Measurements from ENCODE around the gene VPS37C. TPM values are rescaled to one million over a fixed set of nuclear protein-coding genes. Genes with fewer than 3 reads are reported as not detected.

VPS37C gene
- total and polyA plus RNA-seq, 9 of the 15 experiments (the other 6 are each of a cell fraction or from before 2014, with no cell fraction given): 0.62 to 29.8 (median 11.5) TPM

GRCh38 chr11:61092908-61093763 lies 68.1 kb downstream of the VPS37C start:
- Histone ChIP-seq H3K79me2 (ENCODE audit: control insufficient read depth, insufficient read depth, low read length) (no peaks in the 10 kb centered on the region), H3K27me3 (ENCODE audit: control insufficient read depth in 2 of 2, insufficient read depth in 2 of 2, low read length in 2 of 2) (peaks cover 2 to 6% of the 10 kb centered on the region in 2 experiments; a peak in 2 of 5 replicates), H2AFZ (ENCODE audit: low read depth, low read length) (no peak overlapping the region), H3K4me1 (replicated peaks in 1 of 2; ENCODE audit: control insufficient read depth in 2 of 2, insufficient read depth in 2 of 2, low read length in 2 of 2) (peaks cover 5 to 13% of the 10 kb centered on the region in 2 experiments; a peak in 4 of 5 replicates), H3K27ac (ENCODE audit: extremely low read depth, low read depth, low read length) (no peak overlapping the region), H3K9me1 (ENCODE audit: control insufficient read depth, insufficient read depth, low read length) (no peaks in the 10 kb centered on the region), H3K4me3 (no peak overlapping the region), H3K36me3 (ENCODE audit: control insufficient read depth, insufficient read depth, low read length) (no peaks in the 10 kb centered on the region), H3K9me3 (replicated peaks; ENCODE audit: control insufficient read depth, insufficient read depth, low read depth, low read length) (no peaks in the 10 kb centered on the region), H3K4me2 (ENCODE audit: insufficient read depth, low read length) (no peak overlapping the region), H4K20me1 (replicated peaks; ENCODE audit: control insufficient read depth, insufficient read depth, low read length) (no peaks in the 10 kb centered on the region; the same call in 1 of the 2 replicates), H3K9ac (ENCODE audit: insufficient read depth in 1 of 2, low read depth in 2 of 2, low read length in 2 of 2) (no peak overlapping the region)
- TF ChIP-seq RBM25 (IDR thresholded peaks at IDR 0.05; ENCODE audit: low read depth, low read length, severe bottlenecking): peak; percentile 53
- TF ChIP-seq ESRRA (IDR thresholded peaks at IDR 0.05; ENCODE audit: borderline replicate concordance, low read depth): no peak
- ATAC-seq (no peak), FAIRE-seq (no peak), DNase-seq (ENCODE audit: extremely low read depth in 1 of 4, low spot score in 3 of 4) (no peak)
- CTCF ChIA-PET (ENCODE audit: low intra/inter-chr PET ratio): no interaction called here
- no TSS peak for BruUV-seq (replicated peaks)
- POLR2A ChIA-PET: no interaction called here
- intact Hi-C loops (cut with micrococcal nuclease): no loop called here
- in situ Hi-C loops (cut with MboI): no loop called here
- 14% methylated on average over 13 of the region's 13 CpGs for WGBS (ENCODE audit: insufficient coverage, low coverage, missing lambda C conversion rate)

- FAIRE-seq (no peak), DNase-seq (ENCODE audit: extremely low read depth in 1 of 4, low spot score in 3 of 4) (no peak), ATAC-seq (no peak)
- peaks cover 2 to 6% of the 10 kb centered on the region in 2 experiments; a peak in 2 of 5 replicates for H3K27me3 ChIP-seq (ENCODE audit: control insufficient read depth in 2 of 2, insufficient read depth in 2 of 2, low read length in 2 of 2)
- POLR2A ChIA-PET: no interaction called here
- WGBS (ENCODE audit: insufficient coverage, low coverage, missing lambda C conversion rate): 41% methylated on average over 8 of the region's 10 CpGs
- H3K79me2 ChIP-seq (ENCODE audit: control insufficient read depth, insufficient read depth, low read length): no peaks in the 10 kb centered on the region
- H3K4me1 ChIP-seq (replicated peaks in 1 of 2; ENCODE audit: control insufficient read depth in 2 of 2, insufficient read depth in 2 of 2, low read length in 2 of 2): peaks cover 5 to 13% of the 10 kb centered on the region in 2 experiments; a peak in 4 of 5 replicates
- in situ Hi-C loops (cut with MboI) (no loop called here), intact Hi-C loops (cut with micrococcal nuclease) (no loop called here)
- no peak for TF ChIP-seq ZEB2 (IDR thresholded peaks at IDR 0.05)
- no peak for TF ChIP-seq SNAPC5 (CRISPR knock-in tag; IDR thresholded peaks at IDR 0.05)
- no peak for TF ChIP-seq THRAP3 (IDR thresholded peaks at IDR 0.05; ENCODE audit: borderline replicate concordance)
- no peak for TF ChIP-seq ETS2 (tag; IDR thresholded peaks at IDR 0.05; ENCODE audit: borderline replicate concordance, poor library complexity, severe bottlenecking)
- H3K9ac ChIP-seq (ENCODE audit: insufficient read depth in 1 of 2, low read depth in 2 of 2, low read length in 2 of 2): 0 out of 4 replicates have a peak overlapping the region, but pooled peaks of 1 of the 2 experiments have one; percentile 17
- no peak overlapping the region for H2AFZ ChIP-seq (ENCODE audit: low read depth, low read length)
- H3K4me2 ChIP-seq (ENCODE audit: insufficient read depth, low read length): no peak overlapping the region
- no peaks in the 10 kb centered on the region for H3K36me3 ChIP-seq (ENCODE audit: control insufficient read depth, insufficient read depth, low read length)
- H4K20me1 ChIP-seq (replicated peaks; ENCODE audit: control insufficient read depth, insufficient read depth, low read length): no peaks in the 10 kb centered on the region; the same call in 1 of the 2 replicates
- BruUV-seq (replicated peaks): no TSS peak
- no peak overlapping the region for H3K27ac ChIP-seq (ENCODE audit: extremely low read depth, low read depth, low read length)
- H3K9me3 ChIP-seq (replicated peaks; ENCODE audit: control insufficient read depth, insufficient read depth, low read depth, low read length): no peaks in the 10 kb centered on the region; the same call in 1 of the 2 replicates
- H3K4me3 ChIP-seq: no peak overlapping the region
- H3K9me1 ChIP-seq (ENCODE audit: control insufficient read depth, insufficient read depth, low read length): no peaks in the 10 kb centered on the region
- CTCF ChIA-PET (ENCODE audit: low intra/inter-chr PET ratio): interaction anchor here (1.2 kb wide), 1 partner anchor 309 kb away, joined by 4 read pairs; no protein-coding TSS in a partner anchor
Observed at GRCh38 chr11:61092280-61092766, 68.9 kb downstream of the VPS37C start.
